HG03432 (cell line): ENCODE data around the gene BAG2.

Source experiments
- ATAC-seq: cut with Tn5 transposase; IDR thresholded peaks from one replicate; pipeline ENCODE4 v1.9.1; 2021; ENCODE audit warnings: mild to moderate bottlenecking, moderate library complexity; ENCODE audit not compliant: unreplicated experiment

Gene BAG2

GRCh38 chr6:57173886-57174510 lies 1.9 kb downstream of the BAG2 start:
- ATAC-seq: no peak

- ATAC-seq: no peak
Observed at GRCh38 chr6:57174511-57174907, 2.4 kb downstream of the BAG2 start.

- no peak for ATAC-seq
Observed at GRCh38 chr6:57177545-57178265, 5.6 kb downstream of the BAG2 start.

DNA sequence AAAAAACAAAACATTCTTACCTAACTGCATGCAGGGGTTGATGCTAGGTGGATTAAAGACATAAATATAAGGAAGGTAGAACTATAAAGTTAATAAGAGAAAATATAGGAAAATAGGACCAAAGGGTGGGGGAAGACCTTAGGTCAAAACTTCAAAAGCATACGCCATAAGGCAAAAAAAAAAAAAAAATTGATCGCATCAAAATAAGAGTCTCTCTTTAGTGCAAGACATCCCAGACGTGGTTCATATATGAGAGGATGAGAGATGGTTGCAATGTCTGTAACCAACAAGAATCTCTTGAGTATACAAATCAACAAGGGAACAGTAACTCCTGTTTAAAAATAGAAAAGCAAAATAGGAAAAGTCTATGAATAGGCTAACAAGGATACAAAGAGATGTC lies 8.5 kb downstream of the BAG2 start:
- ATAC-seq: no peak

- ATAC-seq: no peak
Observed at GRCh38 chr6:57182017-57182432, 9.9 kb downstream of the BAG2 start.

GRCh38 chr6:57183336-57183735 lies 11.2 kb downstream of the BAG2 start:
- no peak for ATAC-seq

DNA sequence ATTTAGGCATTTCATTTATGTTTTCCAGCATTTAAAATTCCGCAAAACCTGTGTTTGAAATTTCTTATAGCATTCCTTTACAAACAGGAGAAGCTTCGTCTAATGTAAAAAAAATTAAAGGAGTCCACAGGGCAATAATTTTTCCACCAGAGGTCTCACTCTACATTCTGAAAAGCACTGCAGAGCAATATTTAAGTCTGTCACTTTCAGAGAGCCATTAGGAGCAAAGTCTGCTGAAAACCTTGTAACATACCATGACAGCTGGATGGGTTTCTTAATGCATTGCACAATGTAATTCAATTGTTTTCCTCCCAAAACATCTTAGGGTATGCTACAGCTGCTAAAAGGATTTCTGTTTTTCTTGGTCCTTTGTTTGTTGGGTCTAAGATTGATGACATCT lies 18.0 kb downstream of the BAG2 start:
- ATAC-seq: no peak

DNA sequence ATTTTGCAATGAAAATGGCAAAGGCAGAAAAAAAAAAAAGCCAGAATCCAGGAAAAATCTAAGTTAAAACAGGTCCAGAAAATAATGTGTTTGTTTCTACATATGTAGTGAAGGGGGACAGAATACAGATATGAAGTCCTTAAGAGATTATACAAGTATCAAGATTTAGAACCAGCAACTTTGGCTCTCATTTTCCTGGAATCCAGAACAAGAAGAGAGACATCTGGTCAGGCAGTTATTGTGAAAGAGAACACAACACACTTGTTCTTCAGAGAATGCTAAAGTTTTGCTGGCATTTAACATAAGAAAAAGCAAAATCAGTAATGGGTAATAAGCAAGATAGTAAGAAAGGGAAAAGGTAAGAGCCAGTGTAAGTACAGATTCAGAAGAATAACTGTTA lies 21.1 kb downstream of the BAG2 start:
- ATAC-seq: no peak

GRCh38 chr6:57195457-57195856 lies 23.3 kb downstream of the BAG2 start:
- no peak for ATAC-seq

DNA sequence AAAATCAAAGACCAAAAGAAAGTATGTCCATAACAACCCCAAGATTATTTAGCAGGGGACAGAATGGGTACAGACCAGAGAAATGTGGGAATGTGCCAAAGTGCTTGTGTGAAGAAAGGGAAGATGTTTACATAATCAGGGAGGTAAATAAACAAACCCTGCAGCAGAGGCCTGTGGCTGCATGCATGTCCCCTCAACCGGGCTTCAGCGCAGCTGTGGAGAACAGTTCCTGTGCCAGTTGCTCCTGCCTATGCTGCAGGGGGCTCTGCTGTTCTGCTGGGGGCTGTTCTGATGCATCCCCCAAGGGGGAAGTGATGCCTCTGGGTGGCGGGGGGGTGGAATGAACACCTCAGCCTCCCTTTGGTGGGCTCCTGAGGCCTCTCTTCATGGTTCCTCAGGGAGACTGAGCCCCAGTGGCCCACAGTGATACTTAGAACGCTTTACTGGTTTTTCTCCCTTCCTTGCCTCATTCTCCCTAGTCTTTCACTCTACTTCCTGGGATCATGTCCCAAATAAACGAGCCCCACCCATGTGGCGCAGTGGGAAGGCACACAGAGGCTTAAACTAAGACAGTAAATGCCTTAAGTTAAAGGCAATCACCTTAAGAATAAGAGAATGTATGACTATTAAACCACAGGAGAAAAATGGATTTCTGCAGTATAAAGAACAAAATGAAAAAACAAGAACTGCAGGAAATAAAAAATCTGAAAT lies 27.0 kb downstream of the BAG2 start:
- no peak for ATAC-seq

- ATAC-seq: no peak
Observed at GRCh38 chr6:57201718-57202117, 29.6 kb downstream of the BAG2 start.

DNA sequence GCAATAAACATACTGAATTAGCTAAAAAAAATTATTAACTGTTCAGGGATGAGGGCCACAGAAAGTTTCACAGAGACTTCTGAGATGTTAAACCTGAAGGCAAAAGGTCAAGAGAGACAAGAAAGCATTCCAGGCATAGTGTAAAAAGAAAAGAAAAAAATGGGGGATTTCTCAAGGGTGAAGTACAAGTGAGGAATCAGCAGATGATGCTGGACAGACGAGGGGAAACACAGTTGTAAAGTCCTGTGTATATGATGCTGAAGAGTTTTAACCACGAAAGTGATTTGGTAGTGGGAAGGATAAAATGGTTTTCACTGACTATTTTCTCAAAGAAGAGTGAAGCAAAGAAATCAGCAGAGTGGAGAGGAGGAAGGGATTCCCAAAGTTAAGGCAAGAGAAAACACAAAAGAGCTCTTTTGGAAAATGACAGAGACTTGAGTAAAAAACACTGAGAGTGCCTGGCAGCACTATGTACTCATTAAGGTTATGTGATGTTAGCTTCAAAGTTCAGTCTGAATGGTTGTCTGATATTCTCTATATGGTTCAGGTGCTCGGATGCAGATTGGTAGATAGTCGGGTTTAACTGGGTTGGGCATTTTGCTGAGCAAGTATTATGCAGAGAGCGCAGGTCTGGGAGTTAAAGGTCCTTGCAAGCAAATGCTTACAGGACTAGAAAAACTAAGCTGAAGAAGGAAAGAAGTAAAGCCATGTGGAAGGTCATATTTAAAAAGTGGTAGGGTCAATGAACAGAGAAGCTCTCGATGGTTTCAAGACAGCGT lies 33.6 kb downstream of the BAG2 start:
- no peak for ATAC-seq

- ATAC-seq: no peak
Observed at GRCh38 chr6:57207141-57207540, 35.0 kb downstream of the BAG2 start.

- ATAC-seq: no peak
Observed at GRCh38 chr6:57207872-57208271, 35.7 kb downstream of the BAG2 start.

GRCh38 chr6:57209030-57209429 lies 36.9 kb downstream of the BAG2 start:
- ATAC-seq: no peak

DNA sequence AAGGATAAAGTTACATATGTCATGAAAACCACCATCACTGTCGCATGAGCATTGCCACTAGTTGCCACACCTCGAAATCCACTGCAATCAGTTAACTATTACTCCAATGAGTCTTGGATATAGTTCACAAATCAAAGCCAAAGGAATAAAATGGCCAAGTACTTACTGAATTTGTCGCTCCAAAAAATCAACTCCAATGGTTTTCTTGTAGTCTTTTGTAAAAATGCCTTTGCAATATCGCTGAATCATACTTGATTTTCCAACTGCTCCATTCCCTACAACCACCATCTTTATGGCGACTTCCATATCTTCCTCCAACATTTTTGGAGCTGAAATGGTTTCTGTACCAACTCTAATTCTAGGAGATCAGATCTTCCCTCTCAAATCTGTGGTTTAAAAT lies 37.9 kb downstream of the BAG2 start:
- ATAC-seq: no peak

- no peak for ATAC-seq
Observed at GRCh38 chr6:57215260-57215659, 43.1 kb downstream of the BAG2 start.

GRCh38 chr6:57216235-57217101 lies 44.3 kb downstream of the BAG2 start:
- ATAC-seq: no peak

GRCh38 chr6:57217270-57217669 lies 45.1 kb downstream of the BAG2 start:
- ATAC-seq: no peak

GRCh38 chr6:57220083-57220703 lies 48.1 kb downstream of the BAG2 start:
- no peak for ATAC-seq
